Activated CD8-positive, alpha-beta T cell treated with anti-CD3 and anti-CD28 coated beads, Interleukin-2, amount 10 ng/mL, durations not matched to agents 7 days and 5 days (primary cell): ENCODE data around the gene CLDN9. TPM values are rescaled to one million over a fixed set of nuclear protein-coding genes. Genes with fewer than 3 reads are reported as not detected.

Source experiments
- ATAC-seq: fragments of 150-1000 bp; cut with Tn5 transposase; one replicate; pipeline ENCODE4 v1.10.0; 2021; ENCODE audit warnings: moderate library complexity
- CTCF ChIA-PET: fragments of 350-600 bp; sonication (Branson Sonifier 250); formaldehyde crosslinking; loops from one replicate; lab custom pipeline; 2021; ENCODE audit warnings: antibody characterized with exemption; lab: Charles Lee
- POLR2A ChIA-PET: fragments of 350-600 bp; sonication (Branson Sonifier 250); formaldehyde crosslinking; loops from one replicate; lab custom pipeline; 2021; ENCODE audit warnings: antibody characterized with exemption; lab: Charles Lee
- DNase-seq: peaks from one replicate; pipeline ENCODE4 v3.0.0-alpha.2; 2020
- H3K27ac Mint-ChIP-seq: one replicate; pipeline ENCODE4 v1.8.0; 2021; ENCODE audit warnings: mild to moderate bottlenecking, mixed read lengths
- H3K27me3 Mint-ChIP-seq: one replicate; pipeline ENCODE4 v1.8.0; 2021; ENCODE audit warnings: low read depth, mixed read lengths
- H3K36me3 Mint-ChIP-seq: one replicate; pipeline ENCODE4 v1.8.0; 2021; ENCODE audit warnings: low read depth, mixed read lengths
- H3K4me1 Mint-ChIP-seq: one replicate; pipeline ENCODE4 v1.8.0; 2021; ENCODE audit warnings: low read depth, mixed read lengths
- H3K4me3 Mint-ChIP-seq: one replicate; pipeline ENCODE4 v1.8.0; 2021; ENCODE audit warnings: mild to moderate bottlenecking, mixed read lengths
- H3K9me3 Mint-ChIP-seq: one replicate; pipeline ENCODE4 v1.8.0; 2022; ENCODE audit warnings: mixed read lengths; ENCODE audit not compliant: insufficient read depth
- total RNA-seq, 2 experiments: library from RNA; stranded (reverse); gene quantifications; one replicate each; pipeline ENCODE4 v1.2.3, GENCODE V29; 2021

The CLDN9 gene
- total RNA-seq, 2 experiments from 2014 or later: 0.16 TPM; not detected in 1

- peaks cover 47% of the 10 kb centered on the region for H3K36me3 Mint-ChIP-seq
- DNase-seq (no peak), ATAC-seq (no peak)
- no peak overlapping the region for H3K4me3 Mint-ChIP-seq
- no peak overlapping the region for H3K27ac Mint-ChIP-seq
- POLR2A ChIA-PET: interaction anchor here (0.9 kb wide), 1 partner anchor 30 kb away, joined by 3 read pairs; no protein-coding TSS in a partner anchor
- H3K4me1 Mint-ChIP-seq: peaks cover 33% of the 10 kb centered on the region
- no peaks in the 10 kb centered on the region for H3K27me3 Mint-ChIP-seq
- CTCF ChIA-PET: no interaction called here
- H3K9me3 Mint-ChIP-seq: no peaks in the 10 kb centered on the region
These were observed 37.4 kb upstream of the CLDN9 start for GRCh38 chr16:2975161-2975795.

- ATAC-seq (no peak), DNase-seq (no peak)
- Mint-ChIP-seq H3K27ac (no peak overlapping the region), H3K9me3 (no peaks in the 10 kb centered on the region), H3K27me3 (no peaks in the 10 kb centered on the region), H3K4me1 (peaks cover 32% of the 10 kb centered on the region), H3K36me3 (peaks cover 42% of the 10 kb centered on the region), H3K4me3 (no peak overlapping the region)
- POLR2A ChIA-PET: interaction anchor here (0.9 kb wide), 1 partner anchor 29 kb away, joined by 3 read pairs; no protein-coding TSS in a partner anchor
- CTCF ChIA-PET: no interaction called here
These were observed 36.5 kb upstream of the CLDN9 start for GRCh38 chr16:2976201-2976600.

- Mint-ChIP-seq H3K27ac (no peak overlapping the region), H3K9me3 (no peaks in the 10 kb centered on the region), H3K27me3 (no peaks in the 10 kb centered on the region), H3K4me3 (no peak overlapping the region), H3K4me1 (peaks cover 35% of the 10 kb centered on the region), H3K36me3 (peaks cover 42% of the 10 kb centered on the region)
- DNase-seq (no peak), ATAC-seq (no peak)
- ChIA-PET CTCF (no interaction called here), POLR2A (interaction anchor here (2.1 kb wide), 1 partner anchor 7 kb away, joined by 13 read pairs; the partner anchor contains the start of gene PAQR4)
These were observed 36.0 kb upstream of the CLDN9 start for GRCh38 chr16:2976673-2977072.

GRCh38 chr16:2977440-2977839 is 35.3 kb upstream of the CLDN9 start:
- DNase-seq: no peak
- H3K27ac Mint-ChIP-seq: no peak overlapping the region
- peaks cover 33% of the 10 kb centered on the region for H3K4me1 Mint-ChIP-seq
- H3K9me3 Mint-ChIP-seq: no peaks in the 10 kb centered on the region
- H3K4me3 Mint-ChIP-seq: no peak overlapping the region
- ATAC-seq: no peak
- ChIA-PET CTCF (no interaction called here), POLR2A (interaction anchor here (2.1 kb wide), 1 partner anchor 8 kb away, joined by 13 read pairs; the partner anchor contains the start of gene PAQR4)
- peaks cover 37% of the 10 kb centered on the region for H3K36me3 Mint-ChIP-seq
- H3K27me3 Mint-ChIP-seq: no peaks in the 10 kb centered on the region

- ATAC-seq: peak; percentile 11
- ChIA-PET CTCF (interaction anchor here (1.0 to 3.9 kb wide), 5 partner anchors 10 to 140 kb away, joined by 3 to 16 read pairs (median 4); partner anchors contain the start of gene PAQR4), POLR2A (interaction anchor here (0.6 to 2.5 kb wide), 15 partner anchors 7 to 204 kb away, joined by 3 to 30 read pairs (median 3); partner anchors contain the start of genes CLDN6, PAQR4 and TNFRSF12A)
- Mint-ChIP-seq H3K4me1 (peaks cover 45% of the 10 kb centered on the region), H3K4me3 (peak overlapping the region; percentile 87), H3K36me3 (peaks cover 30% of the 10 kb centered on the region), H3K27ac (peak overlapping the region; percentile 88), H3K9me3 (no peaks in the 10 kb centered on the region), H3K27me3 (no peaks in the 10 kb centered on the region)
- peak; percentile 48 for DNase-seq
These were observed 33.0 kb upstream of the CLDN9 start for GRCh38 chr16:2979669-2980226.

- Mint-ChIP-seq H3K27me3 (no peaks in the 10 kb centered on the region), H3K36me3 (peaks cover 28% of the 10 kb centered on the region), H3K9me3 (no peaks in the 10 kb centered on the region), H3K4me1 (peaks cover 45% of the 10 kb centered on the region), H3K27ac (peak within 1 kb of the TSS; percentile 88), H3K4me3 (peak within 1 kb of the TSS; percentile 87)
- DNase-seq (peak; percentile 95), ATAC-seq (peak; percentile 95)
- ChIA-PET CTCF (interaction anchor here (1.0 to 3.9 kb wide), 6 partner anchors 11 to 141 kb away, joined by 3 to 16 read pairs (median 4); partner anchors contain the start of gene PAQR4), POLR2A (interaction anchor here (0.6 to 2.5 kb wide), 18 partner anchors 8 to 205 kb away, joined by 3 to 30 read pairs (median 3); partner anchors contain the start of genes CLDN6, PAQR4 and TNFRSF12A)
These were observed 32.2 kb upstream of the CLDN9 start, which contains the start of gene PKMYT1 for GRCh38 chr16:2980227-2981176. TSS of gene PKMYT1 (minus strand) at chr16:2980446. CDS start at chr16:2979657, 789 bp downstream.

GRCh38 chr16:2981177-2981898 is 31.4 kb upstream of the CLDN9 start:
- Mint-ChIP-seq H3K27ac (peak overlapping the region; percentile 83), H3K36me3 (peaks cover 20% of the 10 kb centered on the region), H3K9me3 (no peaks in the 10 kb centered on the region)

GRCh38 chr16:2981899-2982250 is 30.8 kb upstream of the CLDN9 start:
- Mint-ChIP-seq H3K9me3 (no peaks in the 10 kb centered on the region), H3K4me1 (peaks cover 44% of the 10 kb centered on the region), H3K4me3 (peak overlapping the region; percentile 87), H3K36me3 (peaks cover 19% of the 10 kb centered on the region), H3K27me3 (no peaks in the 10 kb centered on the region), H3K27ac (peak overlapping the region; percentile 74)
- no peak for ATAC-seq
- POLR2A ChIA-PET: interaction anchor here (2.2 kb wide), 1 partner anchor 10 kb away, joined by 13 read pairs; no protein-coding TSS in a partner anchor
- DNase-seq: no peak
- CTCF ChIA-PET: interaction anchor here (1.4 to 3.9 kb wide), 2 partner anchors 12 to 55 kb away, joined by 4 to 16 read pairs; partner anchors contain the start of gene PAQR4

More at GRCh38 chr16:2981177-2981898, 31.4 kb upstream of the CLDN9 start:
- Mint-ChIP-seq H3K4me1 (peaks cover 45% of the 10 kb centered on the region), H3K27me3 (no peaks in the 10 kb centered on the region), H3K4me3 (peak overlapping the region; percentile 87)
- no peak for DNase-seq
- CTCF ChIA-PET: interaction anchor here (1.3 to 3.9 kb wide), 5 partner anchors 12 to 142 kb away, joined by 3 to 16 read pairs (median 4); partner anchors contain the start of gene PAQR4
- ATAC-seq: no peak
- POLR2A ChIA-PET: interaction anchor here (0.7 to 2.5 kb wide), 10 partner anchors 8 to 115 kb away, joined by 3 to 30 read pairs (median 4); partner anchors contain the start of gene PAQR4

- H3K36me3 Mint-ChIP-seq: peaks cover 14% of the 10 kb centered on the region
- H3K9me3 Mint-ChIP-seq: no peaks in the 10 kb centered on the region
- ATAC-seq: no peak
- no peak overlapping the region for H3K27ac Mint-ChIP-seq
- CTCF ChIA-PET: interaction anchor here (1.0 to 3.9 kb wide), 5 partner anchors 13 to 55 kb away, joined by 3 to 16 read pairs (median 4); partner anchors contain the start of gene PAQR4
- no peak overlapping the region for H3K4me3 Mint-ChIP-seq
- POLR2A ChIA-PET: interaction anchor here (1.4 kb wide), 1 partner anchor 12 kb away, joined by 4 read pairs; no protein-coding TSS in a partner anchor
- H3K4me1 Mint-ChIP-seq: peaks cover 38% of the 10 kb centered on the region
- H3K27me3 Mint-ChIP-seq: no peaks in the 10 kb centered on the region
- no peak for DNase-seq
These were observed 30.3 kb upstream of the CLDN9 start for GRCh38 chr16:2982402-2982801.

GRCh38 chr16:2983706-2984136 is 29.0 kb upstream of the CLDN9 start:
- CTCF ChIA-PET: interaction anchor here (0.8 to 3.9 kb wide), 5 partner anchors 14 to 44 kb away, joined by 3 to 16 read pairs (median 4); partner anchors contain the start of gene PAQR4
- Mint-ChIP-seq H3K4me3 (peak overlapping the region; percentile 45), H3K9me3 (no peaks in the 10 kb centered on the region), H3K27me3 (no peaks in the 10 kb centered on the region), H3K36me3 (peaks cover 7% of the 10 kb centered on the region), H3K27ac (no peak overlapping the region), H3K4me1 (peaks cover 29% of the 10 kb centered on the region)
- DNase-seq: peak; percentile 81
- ATAC-seq: peak; percentile 46
- POLR2A ChIA-PET: interaction anchor here (1.4 kb wide), 1 partner anchor 14 kb away, joined by 4 read pairs; no protein-coding TSS in a partner anchor
